Measurements from ENCODE around the gene MGAT4D.
"Not testable (repeated sequence)": the region's sequence is repeated elsewhere in the genome, so short reads cannot be mapped to it uniquely, and the experiment has no call there.

Gene MGAT4D

DNA sequence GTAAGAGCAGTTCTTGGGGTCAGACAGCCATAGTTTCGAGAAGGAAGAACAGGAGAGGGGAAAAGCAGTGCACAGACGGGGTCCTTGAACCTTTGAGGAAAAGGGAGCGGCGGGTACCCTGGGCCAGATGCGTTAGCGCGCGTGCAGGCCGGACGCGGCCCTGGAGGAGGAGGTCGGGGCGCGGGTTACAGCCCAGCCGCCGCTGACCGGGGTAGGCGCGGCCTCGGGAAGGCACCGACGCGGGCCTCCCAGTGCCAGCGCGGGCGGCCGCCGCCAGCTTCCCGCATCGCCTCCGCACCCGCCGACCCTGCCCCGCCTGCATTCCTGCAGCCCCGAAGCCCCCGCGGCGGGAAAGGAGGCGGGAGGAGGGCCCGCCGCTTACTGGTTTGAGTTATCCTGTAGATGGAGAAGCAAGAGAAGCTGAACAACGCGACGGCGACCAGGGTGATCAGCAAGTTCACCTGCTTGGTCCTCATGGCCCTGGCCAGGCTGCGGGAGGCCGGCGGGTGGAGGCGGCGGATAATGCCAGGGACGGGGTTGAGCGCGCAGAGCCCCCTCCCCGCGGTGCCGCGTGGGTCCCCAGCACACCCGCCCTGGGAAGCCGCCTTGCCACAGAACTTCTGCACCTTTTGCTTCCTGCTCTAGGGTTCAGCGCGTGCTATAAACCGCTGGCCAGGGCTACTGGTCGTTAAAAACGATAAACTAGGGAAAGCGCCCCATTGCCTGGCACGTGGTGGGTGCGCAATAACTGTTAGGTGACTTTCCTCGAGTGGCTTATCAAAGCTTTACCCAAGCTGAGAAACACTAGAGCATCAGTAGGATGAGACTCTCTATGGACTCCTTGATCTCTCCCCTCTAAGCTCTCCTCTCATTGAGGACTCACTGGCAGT, at the start of gene MGAT4D:
MGAT4D (minus strand) TSS at position 547 of the 890 bp plus-strand sequence; CDS start at position 476, 71 bp downstream.
- in situ Hi-C loops (cut with HindIII; ENCODE audit: low sequenced_read_pairs), result no loop called here

DNA sequence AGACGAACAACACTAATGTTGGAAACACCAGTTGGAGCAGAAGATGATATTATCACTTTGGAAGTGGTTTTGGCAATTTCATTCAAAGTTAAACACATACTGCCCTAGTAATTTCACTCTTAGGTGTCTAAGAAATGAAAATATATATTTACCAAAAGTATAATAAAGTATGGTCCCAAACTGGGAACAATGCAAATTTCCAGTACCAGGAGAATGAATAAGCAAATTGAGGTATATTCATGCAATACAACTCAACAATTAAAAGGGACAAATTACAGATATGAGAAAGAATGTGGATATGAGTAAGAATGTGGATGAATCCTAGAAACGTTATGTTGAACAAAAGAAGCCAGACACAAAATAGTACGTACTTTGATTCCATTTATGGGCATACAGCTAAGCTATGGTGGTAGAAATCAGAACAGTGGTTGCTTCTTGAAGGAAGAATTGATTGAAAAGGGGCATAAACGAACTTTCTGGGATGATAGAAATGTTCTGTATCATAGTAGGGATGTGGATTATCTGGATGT, 35.9 kb upstream of the MGAT4D start:
- in situ Hi-C loops (cut with HindIII; ENCODE audit: low sequenced_read_pairs), result no loop called here

- in situ Hi-C loops (cut with HindIII; ENCODE audit: low sequenced_read_pairs), result no loop called here
Measured at GRCh38 chr4:140529434-140529833, 31.3 kb upstream of the MGAT4D start.

DNA sequence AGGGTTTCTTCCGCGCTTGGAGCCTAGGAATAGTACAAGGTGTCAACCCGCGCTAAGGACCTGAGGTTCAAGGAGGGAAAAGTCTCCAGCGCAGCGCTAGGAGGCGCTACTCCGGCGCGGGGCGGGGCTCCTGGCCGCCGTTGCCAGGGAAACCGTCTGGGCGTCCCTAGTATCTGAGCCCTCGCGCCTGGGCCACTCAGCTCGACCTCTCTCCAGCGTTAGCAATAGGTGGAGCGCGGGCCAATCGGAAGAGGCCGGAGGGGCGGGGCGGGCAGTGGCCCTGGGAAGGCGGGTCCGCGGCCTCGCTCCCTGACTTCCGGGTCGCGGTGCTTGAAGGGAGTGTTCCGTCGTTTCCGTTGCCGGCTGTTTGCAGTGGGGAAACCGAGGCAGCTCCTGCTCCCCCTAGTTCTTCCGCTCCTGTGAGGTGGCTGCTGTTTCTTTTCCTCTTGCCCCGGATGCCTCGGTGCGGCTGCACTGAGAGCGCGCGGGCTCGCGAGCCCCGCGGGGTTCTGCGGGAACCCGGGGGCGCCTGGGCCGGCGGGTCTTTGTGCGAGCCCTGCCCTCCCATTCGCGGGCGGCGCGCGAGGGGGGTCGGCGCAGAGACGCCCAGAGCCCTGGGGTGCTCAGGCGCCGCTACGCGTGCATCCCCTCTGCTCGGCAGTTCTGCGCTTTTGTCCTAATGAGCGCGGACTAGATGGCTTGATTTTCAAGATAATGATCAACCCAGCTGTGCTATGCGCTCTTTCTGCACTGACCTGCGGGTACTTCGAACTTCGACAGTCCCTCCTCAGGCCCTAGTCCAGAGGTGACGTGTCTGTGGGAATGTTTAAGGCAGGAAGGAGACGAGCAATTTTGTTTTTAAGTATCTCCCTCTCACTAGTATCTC, 26.0 kb upstream of the MGAT4D start, which contains the start of gene ELMOD2:
ELMOD2 (plus strand) TSS at position 312 of the 886 bp plus-strand sequence. CDS start 1,261 bp downstream, outside the sequence.
- in situ Hi-C loops (cut with HindIII; ENCODE audit: low sequenced_read_pairs), result no loop called here

- in situ Hi-C loops (cut with HindIII; ENCODE audit: low sequenced_read_pairs), result no loop called here
Measured at GRCh38 chr4:140523370-140523856, 25.3 kb upstream of the MGAT4D start.

DNA sequence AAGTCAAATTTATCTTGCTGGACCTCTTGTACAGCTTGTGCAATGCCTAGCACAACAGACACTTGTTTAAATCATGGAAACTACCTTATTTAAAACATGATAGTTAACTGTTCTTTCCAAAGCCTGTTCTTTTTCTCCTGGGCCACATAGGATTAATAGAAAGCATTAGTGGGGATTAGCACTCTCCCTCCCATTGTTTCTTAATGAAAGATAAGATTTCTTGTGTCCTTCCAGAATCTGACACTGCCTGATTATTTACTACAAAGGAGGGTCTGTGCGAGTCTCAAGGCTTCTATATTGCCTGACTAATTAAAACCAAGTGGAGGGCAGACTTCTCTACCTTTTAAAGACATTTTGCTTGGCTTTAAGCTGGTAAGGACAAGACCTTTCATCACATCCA, 17.3 kb upstream of the MGAT4D start:
- in situ Hi-C loops (cut with HindIII; ENCODE audit: low sequenced_read_pairs), result no loop called here

- in situ Hi-C loops (cut with HindIII; ENCODE audit: low sequenced_read_pairs), result not testable (repeated sequence)
Measured at GRCh38 chr4:140513765-140514164, 15.7 kb upstream of the MGAT4D start.

GRCh38 chr4:140504261-140504660, 6.2 kb upstream of the MGAT4D start:
- in situ Hi-C loops (cut with HindIII; ENCODE audit: low sequenced_read_pairs), result no loop called here

DNA sequence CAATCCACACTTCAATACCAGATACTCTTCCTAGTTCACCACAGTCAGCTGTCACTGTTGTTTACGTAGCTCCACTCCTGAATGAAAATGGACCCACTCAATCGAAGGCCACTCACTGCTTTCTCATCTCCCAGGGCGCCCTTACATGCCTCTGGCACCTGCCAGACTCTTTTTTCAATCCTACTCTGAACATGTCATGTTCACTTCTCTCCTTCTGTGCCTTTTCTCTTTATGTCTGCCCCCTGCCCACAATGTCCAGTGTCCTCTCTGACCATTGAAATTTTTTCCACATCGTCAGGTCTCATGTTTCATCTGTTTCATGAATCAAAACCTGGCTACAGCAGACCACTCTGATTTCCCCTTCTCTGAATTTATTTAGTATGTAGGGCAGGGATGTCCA, 1.3 kb upstream of the MGAT4D start:
- in situ Hi-C loops (cut with HindIII; ENCODE audit: low sequenced_read_pairs), result no loop called here

DNA sequence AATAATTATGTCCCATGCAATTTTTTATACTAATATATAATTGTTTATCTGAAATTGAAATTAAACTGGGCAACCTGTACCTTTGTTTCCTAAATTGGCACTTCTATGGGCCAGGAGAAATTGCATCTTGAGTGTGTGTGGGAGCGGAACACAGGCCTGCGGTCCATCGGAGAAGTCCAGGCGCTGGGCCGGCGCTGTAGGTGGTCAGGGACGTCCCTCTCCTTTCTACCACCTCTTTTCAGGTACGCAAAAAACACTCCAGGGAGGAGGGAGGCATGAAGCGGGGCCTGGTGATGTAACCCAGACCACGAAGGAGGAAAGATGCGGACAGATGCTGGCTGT, 717 bp downstream of the MGAT4D start:
- in situ Hi-C loops (cut with HindIII; ENCODE audit: low sequenced_read_pairs), result no loop called here

DNA sequence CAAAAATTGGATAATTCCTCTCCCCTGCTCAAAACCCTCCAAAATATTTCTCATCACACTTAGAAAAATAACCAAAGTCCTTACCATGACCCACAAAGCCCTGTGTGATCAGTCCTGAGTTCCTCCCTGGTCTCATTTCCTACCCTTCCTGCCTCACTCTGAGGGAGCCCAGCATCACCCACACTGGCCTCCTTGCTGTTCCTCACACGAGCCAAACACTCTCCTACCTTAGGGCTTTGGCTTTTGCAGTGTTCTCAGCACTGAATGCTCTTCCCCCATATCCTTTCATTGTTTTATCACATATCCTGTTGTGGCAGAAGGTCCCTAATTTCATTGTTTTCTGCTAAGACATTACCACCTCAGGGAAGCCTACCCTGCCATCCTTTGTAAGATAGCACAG, 12.2 kb downstream of the MGAT4D start:
- in situ Hi-C loops (cut with HindIII; ENCODE audit: low sequenced_read_pairs), result no loop called here

GRCh38 chr4:140483445-140483844, 14.6 kb downstream of the MGAT4D start:
- in situ Hi-C loops (cut with HindIII; ENCODE audit: low sequenced_read_pairs), result no loop called here

DNA sequence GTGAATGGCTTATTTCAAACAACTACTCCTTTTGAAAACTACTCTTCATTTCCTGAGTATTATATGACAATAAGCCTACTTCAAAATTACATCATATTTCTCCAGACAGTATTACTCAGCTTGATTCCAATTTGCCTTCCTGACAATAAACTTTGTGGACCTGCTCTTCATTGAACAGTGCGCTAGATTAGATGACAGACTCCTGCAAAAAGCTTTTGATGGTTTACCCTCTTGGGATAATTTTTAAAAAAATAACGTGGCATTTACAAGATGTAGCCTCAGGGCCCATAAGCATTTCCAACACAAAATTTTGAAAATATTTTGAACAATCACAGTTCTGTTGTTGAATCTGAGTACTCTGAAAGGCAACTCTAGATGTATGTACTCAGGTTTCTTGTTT, 25.9 kb downstream of the MGAT4D start:
- in situ Hi-C loops (cut with HindIII; ENCODE audit: low sequenced_read_pairs), result no loop called here

DNA sequence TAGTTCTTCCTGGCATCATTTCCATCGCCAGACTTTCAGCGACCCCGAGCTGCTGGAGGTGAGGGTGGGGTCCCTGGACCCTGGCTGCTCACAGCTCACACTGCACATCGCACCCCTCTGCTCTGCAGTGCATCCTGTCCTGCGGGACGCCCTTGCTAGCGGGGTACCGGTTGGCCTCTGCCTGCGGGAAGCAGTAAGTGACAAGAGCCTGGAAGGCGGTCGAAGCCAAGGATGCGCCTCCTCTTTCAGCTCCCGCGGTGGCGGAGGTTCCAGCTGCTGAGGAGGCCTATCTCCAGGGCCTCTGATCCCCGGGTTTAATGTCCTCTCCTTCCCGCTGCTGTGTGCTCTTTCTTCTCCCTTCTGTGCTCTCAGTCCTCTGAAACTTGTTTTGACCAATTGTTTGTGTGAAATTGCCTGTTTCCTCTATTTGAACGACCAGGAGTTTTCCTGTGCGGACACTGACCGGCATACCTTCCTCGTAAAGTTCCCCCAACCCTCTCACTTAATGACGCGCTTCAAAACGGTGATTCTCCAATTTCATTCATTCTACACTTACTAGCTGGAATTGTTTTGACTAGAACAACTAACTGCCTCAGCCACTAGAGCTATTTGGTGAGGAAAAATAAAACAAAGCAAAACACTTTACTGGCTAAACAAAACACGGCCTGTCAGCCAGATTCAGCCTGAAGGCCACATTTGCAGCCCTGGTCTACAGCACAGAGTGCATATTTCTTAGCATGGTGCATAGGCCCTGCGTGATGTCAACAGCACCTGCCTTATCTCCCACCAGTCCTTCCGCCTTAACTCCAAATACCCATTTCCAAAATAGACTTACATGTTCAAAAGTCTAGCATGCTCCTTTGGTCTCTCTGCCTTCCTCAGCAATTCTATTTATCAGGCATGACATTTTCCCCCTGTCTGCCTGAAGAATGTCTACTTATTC, 28.0 kb downstream of the MGAT4D start:
- in situ Hi-C loops (cut with HindIII; ENCODE audit: low sequenced_read_pairs), result no loop called here

GRCh38 chr4:140466146-140466545, 31.9 kb downstream of the MGAT4D start:
- in situ Hi-C loops (cut with HindIII; ENCODE audit: low sequenced_read_pairs), result no loop called here

DNA sequence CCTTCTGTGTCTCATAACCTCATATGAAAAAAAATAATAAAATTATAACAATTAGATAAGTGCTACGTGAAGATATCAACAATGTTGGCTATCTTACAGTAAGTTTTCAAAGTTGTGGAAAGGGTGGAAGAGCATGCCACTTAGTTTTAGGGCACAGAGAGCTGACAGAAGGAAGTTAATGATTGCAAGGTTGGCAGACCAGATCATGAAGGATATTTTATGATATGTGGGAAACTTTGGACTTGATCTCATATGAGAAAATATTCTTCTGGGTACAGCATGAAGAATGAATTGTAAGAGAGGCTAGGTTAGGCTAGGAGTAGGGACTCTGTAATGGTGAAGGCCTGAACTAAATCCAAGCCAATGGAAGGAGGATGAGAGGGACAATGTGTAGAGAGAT, 34.5 kb downstream of the MGAT4D start:
- in situ Hi-C loops (cut with HindIII; ENCODE audit: low sequenced_read_pairs), result no loop called here

DNA sequence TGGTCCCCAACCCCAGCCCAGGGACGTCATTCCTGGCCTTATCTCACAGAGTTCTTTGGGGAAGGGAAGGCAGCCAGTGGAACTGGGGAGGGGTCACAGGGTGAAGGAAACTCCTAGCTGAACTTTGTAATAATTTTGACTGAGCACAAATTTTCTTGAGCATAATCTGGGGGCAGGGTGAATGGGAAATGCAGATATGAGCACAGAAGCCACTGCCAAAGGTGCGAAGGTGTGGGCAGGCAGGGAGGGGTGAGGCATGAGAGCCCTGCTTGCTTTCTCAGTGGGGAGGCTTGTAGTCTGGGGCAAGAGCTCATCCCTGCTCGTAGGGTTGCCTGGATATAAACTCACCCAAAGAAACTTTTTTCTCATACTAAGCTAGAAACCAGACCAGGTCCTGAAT, 34.9 kb downstream of the MGAT4D start:
- in situ Hi-C loops (cut with HindIII; ENCODE audit: low sequenced_read_pairs), result no loop called here

DNA sequence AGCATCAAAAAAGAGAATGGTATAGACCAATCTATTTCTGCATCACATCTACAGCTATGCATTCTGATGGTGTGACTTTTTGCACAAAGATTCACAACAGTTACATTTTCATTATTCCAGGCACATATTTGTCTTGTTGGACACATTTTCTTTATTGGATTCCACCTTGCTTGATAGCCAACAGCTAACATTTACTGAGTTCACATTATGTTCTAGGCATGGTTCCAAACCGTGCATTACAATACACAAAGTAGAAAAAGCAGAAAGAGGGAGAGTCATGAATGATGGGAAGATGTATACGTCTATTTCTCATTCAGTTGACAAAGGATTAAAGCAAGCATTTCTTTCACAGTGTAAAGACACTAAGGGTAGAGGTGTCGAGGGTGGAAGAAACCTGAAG, 47.7 kb downstream of the MGAT4D start:
- in situ Hi-C loops (cut with HindIII; ENCODE audit: low sequenced_read_pairs), result no loop called here

- in situ Hi-C loops (cut with HindIII; ENCODE audit: low sequenced_read_pairs), result no loop called here
Measured at GRCh38 chr4:140448830-140449229, 49.3 kb downstream of the MGAT4D start.

GRCh38 chr4:140448162-140448561, 49.9 kb downstream of the MGAT4D start:
- in situ Hi-C loops (cut with HindIII; ENCODE audit: low sequenced_read_pairs), result no loop called here
